GM18907 (cell line): Measurements from ENCODE around the gene GFRA1.
"Not testable (repeated sequence)": the region's sequence is repeated elsewhere in the genome, so short reads cannot be mapped to it uniquely, and the experiment has no call there.

Experiments used
- ATAC-seq: cut with Tn5 transposase; IDR thresholded peaks from one replicate; pipeline ENCODE4 v1.9.1; 2021; ENCODE audit warnings: mild to moderate bottlenecking, moderate library complexity; ENCODE audit not compliant: unreplicated experiment

The GFRA1 gene

DNA sequence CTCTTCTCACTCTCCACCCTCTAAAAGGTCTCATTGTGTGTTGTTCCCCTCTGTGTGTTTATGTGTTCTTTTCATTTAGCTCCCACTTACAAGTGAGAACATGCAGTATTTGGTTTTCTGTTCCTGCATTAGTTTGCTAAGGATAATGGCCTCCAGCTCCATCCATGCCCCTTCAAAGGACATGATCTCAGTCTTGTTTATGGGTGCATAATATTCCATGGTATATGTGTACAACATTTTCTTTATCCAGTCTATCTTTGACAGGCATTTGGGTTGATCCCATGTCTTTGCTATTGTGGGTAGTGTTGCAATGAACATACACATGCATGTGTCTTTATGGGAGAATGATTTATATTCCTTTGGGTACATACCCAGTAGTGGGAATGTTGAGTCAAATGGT, 107.1 kb downstream of the GFRA1 start:
- ATAC-seq = not testable (repeated sequence)

DNA sequence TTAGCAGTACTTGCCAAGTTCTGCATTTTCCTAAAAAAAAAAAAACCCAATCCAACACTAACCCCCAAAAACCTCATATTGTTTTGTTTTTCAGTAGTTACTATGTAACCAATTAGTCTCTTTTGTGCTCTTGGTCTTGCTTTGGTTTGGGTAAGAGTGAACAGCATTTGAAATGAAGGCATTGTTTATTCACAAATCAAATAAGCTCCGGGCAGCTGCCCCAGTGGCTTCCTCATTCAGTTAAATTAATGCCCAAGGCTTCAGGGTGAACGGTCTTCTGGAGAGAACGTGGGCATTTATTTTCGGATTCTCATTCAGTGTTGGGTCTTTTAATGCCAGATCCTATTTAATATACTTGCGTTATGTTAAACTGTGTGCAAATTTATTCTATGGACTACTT, 108.7 kb downstream of the GFRA1 start:
- ATAC-seq = no peak

DNA sequence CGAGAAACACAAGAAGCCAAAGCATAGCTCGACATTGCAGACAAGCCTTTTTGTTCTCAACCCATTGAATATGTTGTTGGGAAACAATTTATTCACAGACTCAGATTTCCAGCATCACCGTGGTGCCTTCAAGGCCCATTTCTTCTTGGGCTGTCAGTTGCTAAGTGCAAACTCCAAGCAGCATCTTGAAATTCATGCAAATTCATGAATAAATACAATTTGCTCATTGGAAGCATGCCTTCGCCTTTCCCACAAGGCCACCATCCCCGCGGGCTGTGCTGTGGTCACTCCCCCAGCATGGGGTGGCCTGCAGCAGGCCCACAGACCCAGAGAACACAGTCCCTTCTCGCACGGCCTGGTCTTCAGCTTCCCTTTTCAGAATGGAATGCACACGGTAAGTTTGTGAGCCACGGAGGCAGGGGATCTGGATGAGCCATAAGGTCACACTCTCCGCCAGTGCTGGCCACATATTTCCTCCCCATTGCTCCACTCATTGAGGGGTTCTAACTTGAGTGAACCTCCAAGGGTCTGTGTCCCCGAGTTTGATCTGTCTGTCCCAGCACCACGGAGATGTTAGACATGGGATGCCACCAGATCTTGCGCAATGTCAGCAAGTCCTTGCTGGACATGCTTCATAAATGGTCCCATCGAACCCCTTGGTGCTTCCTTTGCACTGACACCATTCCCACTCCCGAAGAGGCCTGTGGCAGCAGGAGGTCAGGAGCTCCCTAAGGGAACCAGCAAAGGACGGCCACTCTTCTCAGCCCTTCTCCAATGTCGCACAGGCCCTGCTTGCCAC, 109.5 kb downstream of the GFRA1 start:
- ATAC-seq = no peak

DNA sequence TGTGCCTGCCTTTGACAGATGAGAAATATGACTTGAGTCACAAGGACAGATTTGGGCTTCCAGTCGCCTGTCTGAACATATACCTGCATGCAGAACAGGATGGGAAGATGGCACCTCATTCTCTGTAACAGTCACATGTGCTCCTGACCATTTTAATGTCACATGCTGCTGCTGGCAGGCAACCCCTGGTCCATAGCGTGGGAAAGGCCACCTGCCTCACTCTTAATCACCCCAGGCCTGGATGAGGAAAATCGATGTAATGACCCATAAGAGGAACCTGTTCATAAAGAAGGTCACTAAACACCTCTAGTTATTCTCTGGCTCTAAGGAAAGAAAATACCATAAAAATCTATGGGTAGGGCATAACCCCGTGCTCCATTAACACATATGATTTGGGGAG, 110.2 kb downstream of the GFRA1 start:
- no peak for ATAC-seq

DNA sequence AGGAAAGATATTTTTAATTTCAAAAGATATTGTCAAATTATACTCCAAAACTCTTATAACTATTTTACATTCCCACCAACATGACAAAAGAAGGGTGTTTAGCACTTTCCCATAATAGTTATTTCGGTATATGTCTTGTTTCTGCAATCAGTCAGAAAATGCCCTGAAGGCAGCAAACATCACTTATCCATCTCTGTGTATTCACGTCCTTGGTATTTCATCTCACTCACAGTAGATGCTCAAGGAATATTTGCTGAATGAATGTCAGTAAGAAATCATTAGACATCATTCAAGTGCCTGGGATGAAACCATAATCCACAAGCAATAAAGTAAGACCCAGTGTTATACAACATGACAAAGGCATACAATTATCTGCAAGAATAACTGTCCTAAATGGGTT, 112.7 kb downstream of the GFRA1 start:
- no peak for ATAC-seq

DNA sequence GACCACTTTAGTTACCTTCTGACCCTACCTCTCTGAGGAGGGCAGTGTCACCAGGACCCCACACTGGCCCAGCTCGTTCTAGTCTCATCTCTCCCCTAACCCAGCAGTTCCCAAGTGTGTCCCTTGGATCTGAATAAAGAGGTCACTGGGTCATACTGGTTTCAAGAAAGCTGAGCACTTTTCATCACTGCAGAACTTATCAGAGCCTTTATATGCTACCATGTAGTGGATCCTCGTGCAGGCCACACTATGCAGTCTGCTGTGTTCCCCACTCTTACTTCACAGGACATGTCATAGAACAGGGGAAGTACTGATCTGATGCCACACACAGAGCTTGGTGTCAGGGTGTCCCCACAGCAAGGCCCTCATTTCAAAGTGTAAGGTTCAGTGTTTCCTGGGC, 113.8 kb downstream of the GFRA1 start:
- ATAC-seq = no peak

DNA sequence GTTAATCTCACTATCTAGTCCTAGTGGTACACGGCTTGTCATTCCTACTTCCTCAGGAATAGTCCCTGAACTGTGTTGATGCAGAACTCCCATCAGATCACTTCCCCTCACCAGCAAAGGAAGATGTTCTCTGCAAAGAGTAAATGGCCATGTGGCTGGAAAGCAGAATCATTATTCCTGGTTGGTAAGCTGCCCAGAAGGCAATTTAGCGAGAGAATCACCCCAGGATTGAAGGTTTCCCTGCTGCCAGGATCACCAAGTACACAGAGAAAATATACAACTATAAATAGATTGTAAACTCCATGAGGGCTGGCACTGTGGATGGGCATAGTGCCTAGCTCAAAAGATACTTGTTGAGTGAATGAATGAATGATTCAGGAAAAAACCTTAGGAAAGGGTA, 115.0 kb downstream of the GFRA1 start:
- no peak for ATAC-seq

DNA sequence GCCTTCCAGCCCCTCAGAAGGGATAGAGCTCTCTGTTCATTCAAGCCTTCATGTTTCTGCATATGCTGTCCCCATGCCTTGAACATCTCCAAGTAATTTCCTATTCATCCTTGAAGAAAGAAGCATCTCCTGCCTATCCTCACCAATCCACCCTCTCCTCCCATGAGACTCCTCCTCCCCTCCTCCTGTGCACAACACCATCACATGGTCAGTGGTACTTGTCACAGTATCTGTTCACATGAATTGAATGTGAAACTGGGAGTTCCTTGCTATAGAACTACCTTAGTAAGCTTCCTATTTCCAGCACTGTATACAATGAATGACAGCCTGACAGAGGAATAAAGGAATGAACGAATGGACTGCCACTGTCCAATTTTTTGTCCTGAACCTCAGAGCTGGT, 115.5 kb downstream of the GFRA1 start:
- no peak for ATAC-seq

DNA sequence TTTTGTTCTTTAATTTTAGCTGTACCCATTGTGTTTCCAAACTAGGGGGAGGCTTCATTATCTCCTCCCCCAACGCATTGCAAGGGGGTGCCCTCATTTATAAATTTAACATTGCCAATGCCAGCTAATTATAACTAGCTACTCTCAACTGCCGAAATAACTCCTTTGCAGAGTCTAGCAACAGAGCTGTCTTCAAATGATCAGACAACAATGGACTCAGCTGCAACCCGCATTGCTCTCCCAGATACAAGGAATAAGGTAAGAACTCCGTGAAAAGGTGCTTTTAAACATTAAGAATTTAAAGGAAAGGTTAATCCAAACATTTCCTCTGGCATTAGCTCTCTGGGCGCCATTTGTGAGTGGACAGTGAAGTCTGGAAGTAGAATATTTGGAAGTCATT, 116.2 kb downstream of the GFRA1 start:
- no peak for ATAC-seq

DNA sequence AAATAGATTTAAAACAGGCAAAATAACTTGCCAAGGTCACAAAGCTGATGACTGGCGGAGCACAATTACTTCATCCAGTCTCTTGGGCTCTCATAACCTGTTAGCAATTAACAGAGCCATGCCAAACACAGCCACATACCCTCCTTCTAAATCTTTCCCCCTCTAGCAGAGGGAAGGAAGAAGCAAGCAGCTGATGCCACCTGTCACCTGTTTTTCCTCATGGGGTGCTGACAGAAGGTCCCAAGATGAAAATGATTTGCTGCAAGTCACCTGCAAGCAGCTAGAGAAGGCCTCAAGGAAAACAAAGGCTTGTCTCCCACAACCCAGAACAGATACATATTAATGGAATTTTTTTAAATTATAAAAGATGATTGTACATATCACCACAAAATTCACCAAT, 117.8 kb downstream of the GFRA1 start:
- no peak for ATAC-seq

DNA sequence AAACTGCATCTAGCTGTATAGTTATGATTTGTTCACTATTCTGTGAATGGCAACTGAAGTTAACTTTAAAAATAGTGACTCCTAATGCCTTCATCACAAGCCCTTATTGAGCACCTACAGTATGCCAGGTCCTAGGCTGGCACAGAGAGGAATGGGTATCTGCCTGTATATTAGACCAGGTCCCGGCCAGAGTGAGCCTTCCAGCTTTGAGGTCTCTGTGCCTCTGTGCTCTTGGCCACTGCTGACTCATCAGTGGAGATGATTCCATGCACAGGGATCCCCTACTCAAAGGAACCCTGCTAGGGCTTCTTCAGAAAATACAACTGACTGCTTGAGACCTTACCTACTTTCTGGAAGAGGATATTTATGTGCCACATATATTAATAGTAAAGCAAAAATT, 118.4 kb downstream of the GFRA1 start:
- no peak for ATAC-seq

DNA sequence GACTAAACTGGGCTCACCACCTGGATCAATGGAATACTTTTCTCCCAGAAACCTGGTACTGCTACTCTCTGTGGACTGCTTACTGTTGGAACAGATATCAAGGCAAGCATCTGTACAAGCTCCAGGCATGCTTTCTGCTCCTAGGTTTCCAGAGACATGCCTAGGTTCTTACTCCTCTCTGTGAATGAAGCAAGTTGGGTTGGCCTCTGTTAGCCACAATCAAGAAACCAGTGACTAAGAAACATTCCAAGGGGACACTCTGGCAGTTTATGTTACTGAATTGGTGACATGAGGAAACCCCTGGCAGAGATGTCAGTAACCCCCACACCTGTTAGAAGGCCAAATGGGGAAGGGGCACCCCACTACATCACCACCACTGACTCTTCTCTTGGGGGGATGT, 121.9 kb downstream of the GFRA1 start:
- no peak for ATAC-seq

DNA sequence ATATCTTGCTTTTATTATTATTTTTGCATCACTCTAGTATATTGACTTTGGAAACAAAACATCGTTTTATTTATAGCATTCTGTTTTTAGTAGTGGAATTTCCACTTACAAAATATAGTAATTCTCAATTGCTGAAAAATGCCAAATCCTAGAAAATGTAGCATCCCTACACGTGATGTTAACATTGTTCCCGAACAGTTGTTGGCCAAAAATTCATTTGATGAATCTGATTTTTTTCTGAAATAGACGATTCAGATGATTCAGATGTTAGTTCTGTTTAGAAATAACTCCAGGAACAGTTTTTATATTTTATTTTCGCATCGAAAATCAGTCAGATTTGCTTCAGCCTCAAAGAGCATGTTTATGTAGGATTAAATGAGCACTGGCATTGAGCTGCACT, 122.4 kb downstream of the GFRA1 start:
- ATAC-seq = no peak

DNA sequence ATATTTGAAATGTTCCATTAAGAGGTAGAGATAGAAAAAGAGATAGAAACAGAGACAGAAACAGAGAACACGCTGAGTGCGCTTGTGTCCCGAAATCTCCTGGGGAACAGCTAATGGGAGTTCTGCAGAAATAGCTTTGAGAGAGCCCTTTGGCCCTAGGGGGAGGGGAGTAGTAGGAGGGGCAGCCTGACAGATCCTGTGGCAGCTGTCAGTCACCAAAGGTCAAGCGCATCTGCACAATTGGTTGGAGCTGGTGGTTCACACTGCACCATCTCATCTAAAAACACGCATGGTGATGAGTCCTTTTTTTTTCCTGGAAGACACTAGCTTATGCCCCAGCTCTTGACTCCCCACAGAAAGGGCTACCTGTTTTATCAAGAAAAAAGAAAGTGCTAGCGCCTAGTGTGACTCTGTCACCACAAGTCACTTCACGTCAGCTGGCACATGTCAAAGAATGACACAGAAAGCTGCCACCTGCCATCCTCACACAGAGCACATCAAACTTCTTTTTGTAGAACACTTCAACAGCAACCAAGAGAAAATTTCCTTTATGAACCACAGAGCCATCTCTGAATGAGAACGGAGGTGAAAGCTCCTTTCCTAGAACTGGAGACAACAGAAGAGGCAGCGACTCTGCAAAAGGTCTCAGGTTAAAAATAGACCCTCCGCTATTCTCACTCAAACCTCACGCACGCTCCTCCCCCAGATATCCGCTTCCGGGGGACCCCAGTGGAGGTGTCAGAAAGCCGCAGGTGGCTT, 125.7 kb downstream of the GFRA1 start:
- ATAC-seq = no peak

DNA sequence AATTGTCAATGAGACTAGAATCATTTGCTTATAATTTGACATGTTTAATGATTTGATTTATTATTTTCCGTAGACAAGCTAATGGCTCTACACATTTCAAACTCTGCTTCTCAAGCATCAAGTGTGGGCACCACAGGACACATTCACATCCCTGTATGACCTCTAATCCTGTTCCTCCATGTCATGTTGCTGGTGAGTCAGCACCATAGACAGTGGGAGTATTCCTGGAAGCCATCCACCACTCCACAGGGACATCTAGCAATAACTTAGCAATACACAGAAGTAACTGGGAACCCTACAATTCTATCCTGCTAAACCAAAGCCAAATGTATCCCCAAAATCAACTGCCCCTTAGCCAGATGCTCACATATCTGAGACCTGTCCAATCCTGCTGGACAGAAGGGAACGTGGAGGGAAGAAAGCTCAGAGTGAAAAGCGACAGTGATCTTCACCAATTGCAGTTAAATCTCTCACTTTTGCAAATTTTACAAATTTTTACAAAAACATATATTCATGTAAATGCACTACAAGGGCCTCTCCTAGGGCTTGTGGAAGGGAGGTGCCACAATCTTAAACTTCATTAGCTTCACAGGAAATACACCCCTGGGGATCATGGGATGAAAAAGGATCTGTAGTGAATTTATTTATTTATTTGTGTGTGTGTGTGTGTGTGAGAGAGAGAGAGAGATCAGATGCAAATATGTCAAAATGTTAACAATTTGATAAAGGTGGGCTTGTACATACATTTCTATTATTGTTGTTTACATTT, 126.5 kb downstream of the GFRA1 start:
- no peak for ATAC-seq

DNA sequence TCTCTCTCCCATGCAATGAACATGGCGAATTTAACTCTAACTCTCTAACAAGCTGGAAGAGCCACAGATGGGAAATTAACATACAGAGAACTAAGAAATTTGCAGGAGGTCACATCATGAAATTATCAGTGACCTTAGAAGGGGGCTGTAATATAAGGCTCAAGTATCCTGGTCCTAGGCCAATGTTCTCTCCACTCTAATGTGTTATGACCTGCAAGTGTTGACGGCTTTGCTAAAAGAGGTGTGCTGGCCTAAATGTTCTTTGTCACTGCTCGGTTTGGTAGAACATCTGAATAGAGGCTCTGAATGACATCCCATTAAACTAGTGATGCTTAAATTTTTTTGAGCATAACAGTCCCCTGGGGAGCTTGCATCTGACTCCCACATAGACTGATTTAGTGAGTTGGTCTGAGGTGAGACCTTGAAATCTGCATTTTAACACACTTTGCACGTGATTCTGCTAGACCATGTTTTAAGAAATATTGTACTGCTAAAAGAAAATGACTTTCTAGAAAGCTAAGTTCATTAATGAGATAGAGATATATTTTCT, 129.3 kb downstream of the GFRA1 start:
- no peak for ATAC-seq

DNA sequence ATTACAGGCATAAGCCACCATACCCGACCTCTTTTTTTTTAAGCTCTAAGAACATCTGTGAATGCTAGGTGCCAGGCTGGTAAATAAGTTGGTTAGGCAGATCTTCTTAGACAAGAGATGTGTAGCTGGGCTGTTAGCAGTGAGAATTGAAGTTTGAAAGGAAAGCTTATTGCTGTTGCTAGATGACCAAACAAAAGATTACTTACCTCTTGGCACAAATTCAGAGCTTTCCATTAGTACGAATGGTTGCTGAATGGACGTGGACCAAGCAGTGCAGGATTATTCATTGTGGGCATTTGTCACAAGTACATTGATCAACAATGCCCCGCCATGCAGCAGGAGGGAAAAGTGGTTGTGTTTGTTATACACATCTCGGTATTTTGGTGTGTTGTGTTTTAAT, 131.2 kb downstream of the GFRA1 start:
- ATAC-seq = no peak

DNA sequence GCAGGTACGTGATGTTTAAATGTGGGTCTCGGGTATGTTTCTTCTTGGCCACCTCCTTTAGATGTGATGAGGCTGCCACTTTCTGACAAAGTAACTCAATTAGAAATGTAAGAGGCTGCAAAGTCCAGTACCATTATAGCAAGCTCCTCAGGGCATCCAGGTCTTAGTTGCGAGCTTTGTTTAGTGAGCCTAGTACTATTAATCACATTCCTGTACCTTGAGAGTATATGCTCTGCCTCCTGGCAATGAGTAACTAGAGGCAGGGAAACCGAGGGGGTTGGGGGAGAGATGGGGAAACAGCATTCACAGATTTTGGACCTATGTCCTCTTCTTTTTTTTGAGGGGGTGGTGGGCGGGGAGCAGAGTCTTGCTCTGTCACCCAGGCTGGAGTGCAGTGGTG, 131.8 kb downstream of the GFRA1 start:
- no peak for ATAC-seq

DNA sequence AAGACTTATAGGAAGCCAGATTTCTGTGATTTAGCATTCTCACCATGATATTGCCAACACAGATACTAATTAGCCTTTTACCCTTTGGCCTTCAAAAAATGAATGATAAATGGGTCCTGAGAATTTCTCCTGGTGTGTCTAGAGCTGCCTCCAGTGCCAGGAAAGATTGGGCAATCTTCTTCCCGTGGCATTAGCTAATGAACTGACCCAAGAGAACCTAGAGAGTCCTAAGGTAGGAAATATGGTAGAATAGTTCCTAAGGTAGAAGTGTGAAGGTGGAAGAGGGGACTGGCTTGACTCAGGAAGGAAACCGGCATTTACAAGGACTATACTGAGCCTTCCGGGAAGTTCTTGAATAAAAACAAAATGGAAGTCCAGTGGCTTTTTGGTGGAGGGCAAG, 133.1 kb downstream of the GFRA1 start:
- no peak for ATAC-seq

DNA sequence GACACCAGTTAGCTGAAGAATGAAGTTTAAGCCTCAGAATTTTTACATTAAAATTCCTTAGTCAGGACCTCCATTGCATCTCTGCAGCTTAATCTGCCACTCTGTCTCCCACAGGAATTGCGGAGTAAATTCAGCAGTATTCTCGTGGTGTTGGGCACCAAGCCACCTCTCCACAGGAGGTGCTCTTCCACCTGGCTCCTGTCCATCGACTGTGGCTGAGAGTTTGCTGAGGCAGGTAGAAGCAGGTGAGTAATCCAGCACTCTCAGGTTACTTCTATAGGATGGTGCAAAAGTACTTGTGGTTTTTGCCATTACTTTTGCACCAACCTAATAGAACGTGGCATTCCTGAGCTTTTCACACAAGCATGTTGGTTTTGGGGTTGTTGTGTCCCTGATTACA, 134.1 kb downstream of the GFRA1 start:
- no peak for ATAC-seq

DNA sequence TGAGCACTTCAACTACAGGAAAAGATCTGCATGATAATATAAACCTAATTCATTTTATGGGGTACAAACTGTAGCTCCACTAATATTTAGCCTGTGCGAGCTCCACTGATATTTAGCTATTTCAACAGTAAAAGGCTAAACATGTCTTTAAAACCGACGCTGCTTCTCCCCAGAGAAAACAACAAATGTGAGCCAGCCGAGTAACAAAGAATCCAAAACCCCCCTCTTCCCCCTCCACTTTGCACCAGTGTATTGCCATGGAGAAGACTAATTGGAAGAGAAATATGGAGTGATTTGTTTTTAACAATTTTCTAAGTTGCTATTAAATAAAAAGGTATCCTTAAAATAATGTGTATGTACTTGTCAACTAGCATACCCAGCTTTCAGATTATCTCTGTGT, 136.7 kb downstream of the GFRA1 start:
- ATAC-seq = no peak

DNA sequence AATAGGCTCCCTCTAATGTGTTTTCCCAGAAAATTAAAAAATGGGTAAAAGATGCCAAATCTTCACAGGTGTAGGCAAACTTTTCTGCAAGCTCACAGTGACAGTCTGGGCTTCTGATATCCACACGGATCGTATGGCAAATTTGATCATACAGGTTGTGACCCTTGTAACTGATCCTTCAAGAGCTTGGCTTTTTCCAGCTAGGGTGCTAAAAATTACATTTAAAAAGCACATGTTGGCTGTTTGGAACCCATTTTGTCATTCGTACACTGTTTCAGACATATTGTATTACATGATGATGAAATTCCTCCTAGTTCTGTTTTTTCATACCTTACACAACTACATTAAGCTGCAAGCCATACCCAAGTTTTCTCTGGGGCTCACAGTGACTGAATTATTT, 138.7 kb downstream of the GFRA1 start:
- ATAC-seq = no peak
